ENCODE data around the gene INO80E.
"Not testable (repeated sequence)": the region's sequence is repeated elsewhere in the genome, so short reads cannot be mapped to it uniquely, and the experiment has no call there.

INO80E gene

GRCh38 chr16:29995911-29996765 lies at the start of gene INO80E:
TSS of gene INO80E (plus strand) at chr16:29996241. CDS start at chr16:29996311, 70 bp downstream.
- peak; percentile 96 to 100 for DNase-seq (ENCODE audit: extremely low read depth in 1 of 2, low read depth in 1 of 2)

DNA sequence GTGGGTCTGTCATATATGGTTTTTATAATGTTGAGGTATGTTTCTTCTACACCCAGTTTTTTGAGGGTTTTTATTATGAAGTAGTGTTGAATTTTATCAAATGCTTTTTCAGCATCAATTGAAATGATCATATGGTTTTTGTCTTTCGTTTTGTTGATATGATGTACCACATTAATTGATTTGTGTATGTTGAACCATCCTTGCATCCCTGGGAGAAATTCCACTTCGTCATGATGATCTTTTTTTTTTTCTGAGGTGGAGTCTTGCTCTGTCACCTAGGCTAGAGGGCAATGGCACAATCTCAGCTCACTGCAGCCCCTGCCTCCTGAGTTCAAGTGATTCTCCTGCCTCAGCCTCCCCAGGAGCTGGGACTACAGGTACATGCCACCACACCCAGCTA lies 48.1 kb upstream of the INO80E start:
- no peak for DNase-seq (ENCODE audit: extremely low read depth in 1 of 2, low read depth in 1 of 2)

DNA sequence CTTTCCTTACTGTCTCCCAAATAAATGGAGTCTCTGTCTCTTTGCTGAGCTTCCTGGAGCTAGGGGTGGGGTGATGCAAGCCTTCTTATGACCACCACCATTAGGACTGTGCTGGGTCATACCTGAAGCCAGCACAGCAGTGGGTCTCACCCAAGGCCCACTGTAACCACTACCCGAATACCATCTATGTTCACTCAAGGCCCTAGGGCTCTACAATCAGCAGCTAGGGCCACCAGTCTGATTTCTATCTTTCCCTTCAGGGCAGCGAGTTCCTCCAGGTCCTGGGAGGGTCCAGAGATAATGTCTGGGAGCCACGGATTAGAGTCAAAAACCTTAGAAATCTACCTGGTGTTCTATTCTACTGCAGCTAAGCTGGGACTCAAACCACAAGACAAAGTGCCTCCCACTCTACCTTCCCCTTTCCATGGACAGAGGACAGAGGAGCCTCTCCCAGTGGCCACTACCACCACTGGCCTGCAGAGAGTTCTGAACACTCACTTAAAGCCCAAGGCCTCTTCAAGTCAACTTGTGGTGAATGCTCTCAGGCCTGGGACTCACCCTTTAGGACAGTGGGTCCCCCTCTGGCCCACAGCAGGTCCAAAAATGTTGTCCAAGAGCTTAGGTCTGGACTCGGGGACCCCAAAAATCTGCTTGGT lies 45.1 kb upstream of the INO80E start:
- no peak for DNase-seq (ENCODE audit: extremely low read depth in 1 of 2, low read depth in 1 of 2)

GRCh38 chr16:29951625-29952365 lies 44.2 kb upstream of the INO80E start:
- DNase-seq (ENCODE audit: extremely low read depth in 1 of 2, low read depth in 1 of 2): no peak

- no peak for DNase-seq (ENCODE audit: extremely low read depth in 1 of 2, low read depth in 1 of 2)
Observed at GRCh38 chr16:29958756-29959155, 37.3 kb upstream of the INO80E start.

GRCh38 chr16:29959293-29959692 lies 36.7 kb upstream of the INO80E start:
- no peak for DNase-seq (ENCODE audit: extremely low read depth in 1 of 2, low read depth in 1 of 2)

- DNase-seq (ENCODE audit: extremely low read depth in 1 of 2, low read depth in 1 of 2): not testable (repeated sequence)
Observed at GRCh38 chr16:29959821-29960220, 36.2 kb upstream of the INO80E start.

GRCh38 chr16:29961127-29961478 lies 34.9 kb upstream of the INO80E start:
- DNase-seq (ENCODE audit: extremely low read depth in 1 of 2, low read depth in 1 of 2): no peak

DNA sequence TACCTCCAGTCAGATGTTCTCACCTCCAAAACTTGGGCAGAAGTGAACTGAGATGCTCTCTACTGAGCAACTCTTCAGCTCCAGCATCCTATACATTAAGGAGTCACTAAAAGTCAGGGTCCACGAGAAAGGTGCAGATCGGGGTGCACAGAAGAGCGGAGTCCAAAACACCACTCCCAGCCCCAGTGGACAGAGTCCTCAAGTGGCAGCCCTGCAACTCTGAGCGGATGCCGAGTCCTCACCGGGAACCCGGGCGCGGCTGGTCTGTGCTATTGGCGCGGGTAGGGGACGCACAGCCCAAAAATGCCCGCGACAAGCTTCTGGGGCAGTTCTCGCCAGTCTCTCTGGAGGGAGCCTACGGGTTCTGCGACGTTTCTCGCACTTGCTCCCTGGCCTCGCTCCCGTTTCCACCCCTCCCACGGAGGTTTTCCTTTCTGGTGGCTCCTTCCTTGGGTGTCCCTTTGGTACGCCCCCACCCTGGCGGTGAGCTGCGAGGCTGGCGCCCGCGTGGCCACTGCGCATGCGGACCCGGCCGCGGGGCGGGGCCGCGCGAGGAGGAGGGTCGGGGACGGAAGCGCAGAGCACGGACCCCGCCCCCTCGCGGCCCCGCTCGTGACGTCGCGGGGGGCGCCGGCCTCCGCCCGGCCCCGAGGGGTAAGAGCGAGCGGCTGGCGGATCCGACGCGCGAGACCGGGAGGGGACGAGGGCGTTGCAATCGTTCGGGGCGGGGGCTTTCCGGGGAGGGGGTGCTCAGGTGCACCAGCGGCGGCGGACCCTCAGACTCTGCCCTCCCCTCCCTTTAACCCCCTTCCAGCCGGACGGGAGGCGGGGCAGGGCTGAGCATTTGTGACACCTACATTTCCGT lies 34.3 kb upstream of the INO80E start, which contains the start of gene TMEM219:
Gene TMEM219, plus strand, starts transcription at position 601 of the 865 bp plus-strand sequence. CDS start 1,065 bp downstream, outside the sequence.
- DNase-seq (ENCODE audit: extremely low read depth in 1 of 2, low read depth in 1 of 2): peak; percentile 69 to 88

GRCh38 chr16:29962344-29962994 lies 33.6 kb upstream of the INO80E start:
- DNase-seq (ENCODE audit: extremely low read depth in 1 of 2, low read depth in 1 of 2): no peak

- DNase-seq (ENCODE audit: extremely low read depth in 1 of 2, low read depth in 1 of 2): no peak
Observed at GRCh38 chr16:29963021-29963743, 32.9 kb upstream of the INO80E start.

- no peak for DNase-seq (ENCODE audit: extremely low read depth in 1 of 2, low read depth in 1 of 2)
Observed at GRCh38 chr16:29968205-29968604, 27.8 kb upstream of the INO80E start.

- no peak for DNase-seq (ENCODE audit: extremely low read depth in 1 of 2, low read depth in 1 of 2)
Observed at GRCh38 chr16:29971304-29971703, 24.7 kb upstream of the INO80E start.

GRCh38 chr16:29972500-29972899 lies 23.5 kb upstream of the INO80E start:
- no peak for DNase-seq (ENCODE audit: extremely low read depth in 1 of 2, low read depth in 1 of 2)

DNA sequence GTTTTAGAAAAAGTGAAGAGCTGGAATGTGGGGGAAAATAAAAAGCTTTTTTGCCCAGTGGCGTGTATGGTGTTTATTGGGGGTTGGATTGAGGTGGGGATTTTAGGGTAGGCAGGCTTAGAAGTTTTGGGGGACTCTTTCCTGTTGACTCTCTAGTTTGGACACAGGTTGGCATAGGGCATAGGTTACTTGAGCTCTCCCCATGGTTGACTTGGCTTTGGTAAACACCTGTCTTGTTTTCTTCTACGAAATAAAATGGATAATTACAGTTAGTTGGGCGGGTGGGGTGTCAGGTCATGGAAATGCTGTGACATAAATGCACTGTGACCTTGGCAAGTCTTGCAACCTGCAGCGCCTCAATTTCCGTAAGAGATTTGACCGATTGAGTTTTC lies 23.1 kb upstream of the INO80E start:
- DNase-seq (ENCODE audit: extremely low read depth in 1 of 2, low read depth in 1 of 2): no peak

- peak; percentile 80 to 86 for DNase-seq (ENCODE audit: extremely low read depth in 1 of 2, low read depth in 1 of 2)
Observed at GRCh38 chr16:29973384-29974246, 22.4 kb upstream of the INO80E start, which contains the start of gene TAOK2. TSS of gene TAOK2 (plus strand) at chr16:29973868. CDS start at chr16:29977773, 3,905 bp downstream.

GRCh38 chr16:29974291-29975133 lies 21.5 kb upstream of the INO80E start:
- DNase-seq (ENCODE audit: extremely low read depth in 1 of 2, low read depth in 1 of 2): no peak

All from activated CD8-positive, alpha-beta memory T cell treated with anti-CD3 and anti-CD28 coated beads for 1 hour (primary cell).